H1 (cell line): ENCODE data around the gene NTPCR. TPM values are rescaled to one million over a fixed set of nuclear protein-coding genes. Genes with fewer than 3 reads are reported as not detected.

ENCODE experiments used
- CTCF ChIA-PET: fragments of 300-600 bp; sonication (Branson Sonifier 250); formaldehyde crosslinking; loops from one replicate; lab custom pipeline; 2021; ENCODE audit not compliant: partially characterized antibody; lab: Charles Lee
- POLR2A ChIA-PET: fragments of 300-600 bp; sonication (Branson Sonifier 250); formaldehyde crosslinking; loops from one replicate; lab custom pipeline; 2021; ENCODE audit warnings: inconsistent platforms; ENCODE audit not compliant: partially characterized antibody; lab: Charles Lee
- DNase-seq, 2 experiments: peaks; one replicate each; pipeline versions ENCODE4 v3.0.0 to v3.0.0-alpha.2; 2010 to 2022; ENCODE audit warnings: low spot score in 2 of 2, low read depth in 1 of 2, mixed read lengths in 1 of 2
- FAIRE-seq: peaks from 2 replicates; lab custom pipeline; 2011; peaks lifted over from hg19 to GRCh38; lab: Jason Lieb, UNC
- H2AFZ ChIP-seq: 2 replicates; pipeline ENCODE4 v1.8.1; 2012; ENCODE audit warnings: low read length, inconsistent platforms
- H2AK5ac ChIP-seq: 2 replicates; pipeline ENCODE4 v1.6.1; 2013; ENCODE audit warnings: low read depth, low read length
- H2BK120ac ChIP-seq: replicated peaks from 2 replicates; pipeline ENCODE3; 2013; ENCODE audit warnings: low read depth, low read length, inconsistent platforms
- H2BK12ac ChIP-seq: 2 replicates; pipeline ENCODE4 v1.6.1; 2013; ENCODE audit warnings: low read depth, low read length
- H2BK15ac ChIP-seq: 2 replicates; pipeline ENCODE4 v1.6.1; 2013; ENCODE audit warnings: low read length
- H2BK20ac ChIP-seq: 2 replicates; pipeline ENCODE4 v1.6.1; 2013; ENCODE audit warnings: low read length
- H2BK5ac ChIP-seq: 2 replicates; pipeline ENCODE4 v1.6.1; 2013; ENCODE audit warnings: low read depth, low read length
- H3K14ac ChIP-seq: 2 replicates; pipeline ENCODE4 v1.6.1; 2013; ENCODE audit warnings: inconsistent platforms; ENCODE audit not compliant: insufficient read length
- H3K18ac ChIP-seq: 2 replicates; pipeline ENCODE4 v1.6.1; 2013; ENCODE audit warnings: low read length; ENCODE audit errors: extremely low read depth
- H3K23ac ChIP-seq: 2 replicates; pipeline ENCODE4 v1.6.1; 2013; ENCODE audit warnings: inconsistent platforms; ENCODE audit not compliant: insufficient read length
- H3K23me2 ChIP-seq: 2 replicates; pipeline ENCODE4 v1.6.1; 2013; ENCODE audit warnings: low read depth, low read length
- H3K27ac ChIP-seq: 2 replicates; pipeline ENCODE4 v1.6.1; 2011; ENCODE audit warnings: low read depth, low read length, inconsistent platforms
- H3K27me3 ChIP-seq, 4 experiments: replicated peaks in 1 of 4; 1 replicate in 1 of 4; 2 replicates in 3 of 4; pipeline versions ENCODE4 v1.6.1 to v1.8.1; 2011 to 2013; ENCODE audit warnings: low read length in 3 of 4, mild to moderate bottlenecking in 3 of 4, inconsistent platforms in 2 of 4, mixed read lengths in 2 of 4, moderate library complexity in 1 of 4; ENCODE audit not compliant: control insufficient read depth in 3 of 4, insufficient read depth in 3 of 4; ENCODE audit errors: extremely low read depth in 1 of 4
- H3K36me3 ChIP-seq, 4 experiments: 2 replicates each; pipeline versions ENCODE4 v1.6.1 to v1.8.1; 2011 to 2013; ENCODE audit warnings: mild to moderate bottlenecking in 4 of 4, low read length in 3 of 4, moderate library complexity in 2 of 4, control low read depth in 1 of 4, inconsistent platforms in 1 of 4; ENCODE audit not compliant: insufficient read depth in 4 of 4, control insufficient read depth in 2 of 4
- H3K4ac ChIP-seq: replicated peaks from 2 replicates; pipeline ENCODE3; 2013; ENCODE audit warnings: low read length, low read depth, mixed read lengths, inconsistent platforms; ENCODE audit not compliant: insufficient read length
- H3K4me1 ChIP-seq, 4 experiments: replicated peaks in 1 of 4; 1 replicate in 1 of 4; 2 replicates in 3 of 4; pipeline versions ENCODE4 v1.6.1 to v1.8.1; 2011 to 2013; ENCODE audit warnings: low read length in 3 of 4, inconsistent platforms in 2 of 4, mixed read lengths in 1 of 4; ENCODE audit not compliant: insufficient read depth in 4 of 4, control insufficient read depth in 3 of 4
- H3K4me2 ChIP-seq, 2 experiments: 2 replicates each; pipeline versions ENCODE4 v1.6.1 to v1.8.1; 2011 to 2013; ENCODE audit warnings: low read depth in 2 of 2, low read length in 2 of 2, control low read depth in 1 of 2, inconsistent platforms in 1 of 2, mild to moderate bottlenecking in 1 of 2; ENCODE audit not compliant: insufficient read depth in 1 of 2
- H3K4me3 ChIP-seq, 4 experiments: fragments of 200-600, 300-600 bp in 1 of 4; sonication (generic), shearing (Covaris generic), sonication (Bioruptor Twin) in 1 of 4; 2 replicates each; pipeline versions ENCODE4 v1.5.1 to v1.8.1; 2011 to 2016; ENCODE audit warnings: low read length in 4 of 4, low read depth in 3 of 4, control low read depth in 2 of 4, inconsistent platforms in 2 of 4, mild to moderate bottlenecking in 2 of 4, mixed read lengths in 1 of 4, moderate library complexity in 1 of 4; ENCODE audit not compliant: insufficient read depth in 2 of 4; ENCODE audit errors: extremely low read depth in 1 of 4
- H3K56ac ChIP-seq: replicated peaks from 2 replicates; pipeline ENCODE3; 2013; ENCODE audit warnings: low read depth, mild to moderate bottlenecking, mixed read lengths, low read length, inconsistent platforms; ENCODE audit not compliant: insufficient read length
- H3K79me1 ChIP-seq: 2 replicates; pipeline ENCODE4 v1.6.1; 2013; ENCODE audit warnings: low read depth, low read length, control low read depth
- H3K79me2 ChIP-seq, 2 experiments: 2 replicates each; pipeline versions ENCODE4 v1.6.1 to v1.8.1; 2012 to 2013; ENCODE audit warnings: low read length in 2 of 2, mild to moderate bottlenecking in 2 of 2, inconsistent platforms in 1 of 2; ENCODE audit not compliant: insufficient read depth in 2 of 2, control insufficient read depth in 1 of 2
- H3K9ac ChIP-seq, 4 experiments: replicated peaks in 1 of 4; 1 replicate in 1 of 4; 2 replicates in 3 of 4; pipeline versions ENCODE4 v1.6.1 to v1.8.1; 2011 to 2013; ENCODE audit warnings: low read depth in 3 of 4, low read length in 3 of 4, control low read depth in 2 of 4, mild to moderate bottlenecking in 2 of 4, moderate library complexity in 2 of 4, inconsistent platforms in 1 of 4; ENCODE audit errors: extremely low read depth in 1 of 4
- H3K9me3 ChIP-seq, 2 experiments: 2 replicates each; pipeline versions ENCODE4 v1.6.1 to v1.8.1; 2012 to 2013; ENCODE audit warnings: mild to moderate bottlenecking in 2 of 2, moderate library complexity in 2 of 2, control low read depth in 1 of 2, inconsistent platforms in 1 of 2, low read depth in 1 of 2, low read length in 1 of 2, mixed read lengths in 1 of 2; ENCODE audit not compliant: insufficient read depth in 2 of 2
- H4K20me1 ChIP-seq, 2 experiments: replicated peaks in 1 of 2; 2 replicates each; pipeline versions ENCODE3 to v1.8.1; 2011 to 2013; ENCODE audit warnings: inconsistent platforms in 2 of 2, low read length in 2 of 2, mild to moderate bottlenecking in 1 of 2; ENCODE audit not compliant: insufficient read depth in 2 of 2, control insufficient read depth in 1 of 2
- H4K5ac ChIP-seq: 2 replicates; pipeline ENCODE4 v1.6.1; 2013; ENCODE audit warnings: low read length, low read depth, mixed read lengths, inconsistent platforms; ENCODE audit not compliant: insufficient read length
- H4K8ac ChIP-seq: 2 replicates; pipeline ENCODE4 v1.8.0; 2013; ENCODE audit warnings: mild to moderate bottlenecking, moderate library complexity, low read length, inconsistent platforms; ENCODE audit not compliant: insufficient read depth; ENCODE audit errors: extremely low read depth
- H4K91ac ChIP-seq: replicated peaks from 2 replicates; pipeline ENCODE3; 2013; ENCODE audit warnings: low read length, mixed read lengths, inconsistent platforms; ENCODE audit not compliant: insufficient read length
- ATF2 ChIP-seq: IDR thresholded peaks from 2 replicates; pipeline ENCODE4 v1.6.1; 2012; ENCODE audit warnings: low read length, inconsistent platforms
- BCL11A ChIP-seq, 2 experiments: IDR thresholded peaks; one replicate each; pipeline ENCODE4 v1.6.1; 2011; ENCODE audit warnings: low read depth in 2 of 2, low read length in 2 of 2, mild to moderate bottlenecking in 2 of 2
- EP300 ChIP-seq, 2 experiments: IDR thresholded peaks; 1 replicate in 1 of 2; 2 replicates in 1 of 2; pipeline ENCODE4 v1.6.1; 2011 to 2012; ENCODE audit warnings: low read depth in 2 of 2, low read length in 2 of 2, mild to moderate bottlenecking in 2 of 2, borderline replicate concordance in 1 of 2, inconsistent platforms in 1 of 2, moderate library complexity in 1 of 2
- FOSL1 ChIP-seq: IDR thresholded peaks from 2 replicates; pipeline ENCODE4 v1.6.1; 2011; ENCODE audit warnings: mild to moderate bottlenecking, low read depth, low read length, moderate library complexity; ENCODE audit not compliant: insufficient read depth
- GTF2F1 ChIP-seq: IDR thresholded peaks from 2 replicates; pipeline ENCODE4 v1.6.1; 2012; ENCODE audit warnings: low read depth, low read length, improper control_type of control experiment, borderline replicate concordance
- HDAC2 ChIP-seq, 2 experiments: fragments of 300-600 bp in 1 of 2; sonication (generic) in 1 of 2; IDR thresholded peaks; 2 replicates each; pipeline ENCODE4 v1.6.1; 2011 to 2012; ENCODE audit warnings: low read depth in 2 of 2, low read length in 2 of 2, mild to moderate bottlenecking in 2 of 2, moderate library complexity in 2 of 2, borderline replicate concordance in 1 of 2, inconsistent platforms in 1 of 2
- JUN ChIP-seq: IDR thresholded peaks from 2 replicates; pipeline ENCODE4 v1.6.1; 2011; ENCODE audit warnings: low read depth, mild to moderate bottlenecking, improper control_type of control experiment, low read length
- KDM4A ChIP-seq: IDR thresholded peaks from one replicate; pipeline ENCODE4 v1.7.1; 2012; ENCODE audit warnings: low read depth, mild to moderate bottlenecking, moderate library complexity, low read length, inconsistent platforms; ENCODE audit not compliant: severe bottlenecking
- RXRA ChIP-seq: IDR thresholded peaks from 2 replicates; pipeline ENCODE4 v1.6.1; 2011; ENCODE audit warnings: low read depth, mild to moderate bottlenecking, low read length, moderate library complexity; ENCODE audit not compliant: insufficient read depth
- SIX5 ChIP-seq: IDR thresholded peaks from 2 replicates; pipeline ENCODE4 v1.6.1; 2011; ENCODE audit warnings: mild to moderate bottlenecking, low read depth, low read length
- TBP ChIP-seq: IDR thresholded peaks from 2 replicates; pipeline ENCODE4 v1.6.1; 2011; ENCODE audit warnings: low read depth, low read length, improper control_type of control experiment
- WGBS, 2 experiments: shearing (Covaris generic) in 1 of 2; methylation state at CpG; one replicate each; pipeline versions ENCODE4 v1.1.6 to v1.1.7; 2013 to 2015; ENCODE audit warnings: low lambda C conversion rate in 2 of 2, mixed read lengths in 2 of 2, inconsistent platforms in 1 of 2, low coverage in 1 of 2, missing lambda C conversion rate in 1 of 2; ENCODE audit not compliant: insufficient replicate concordance in 2 of 2, insufficient coverage in 1 of 2, insufficient read length in 1 of 2; ENCODE audit errors: extremely low coverage in 1 of 2, missing lambda C conversion rate in 1 of 2; 5-methylcytosine and 5-hydroxymethylcytosine counted together
- polyA plus RNA-seq, 7 experiments: library from polyadenylated mRNA; depleted of rRNA in 3 of 7; stranded (reverse) in 5 of 7; unstranded in 2 of 7; fragments of >200 nt in 5 of 7; fragments of 200-250 nt in 2 of 7; gene quantifications; 1 replicate in 5 of 7; 2 replicates in 1 of 7; 4 replicates in 1 of 7; pipeline versions ENCODE4 v1.2.1 to v1.2.3, GENCODE V29; 2011 to 2013; ENCODE audit warnings: missing spikeins in 2 of 7, mixed read lengths in 2 of 7
- total RNA-seq: library from RNA; stranded (reverse); fragmentation: NEBNext Ultra II Directional; extraction: Animal tissue kit (Norgen Biotek cat#: 25700); gene quantifications from 2 replicates; pipeline ENCODE4 v1.2.1, GENCODE V29; 2021

The NTPCR gene
- total and polyA plus RNA-seq, 2 of the 8 experiments (the other 6 are each of a cell fraction or from before 2014, with no cell fraction given) = 22.6 to 73.1 TPM

- Histone ChIP-seq H3K9ac (no peak overlapping the region), H4K8ac (no peak overlapping the region), H3K14ac (no peak overlapping the region), H2AFZ (no peak overlapping the region), H3K9me3 (no peaks in the 10 kb centered on the region), H3K56ac (no peak overlapping the region), H2BK12ac (no peak overlapping the region), H3K4me3 (no peak overlapping the region), H2BK15ac (no peak overlapping the region), H3K36me3 (no peaks in the 10 kb centered on the region), H3K79me2 (no peaks in the 10 kb centered on the region), H2AK5ac (no peak overlapping the region), H3K4ac (no peak overlapping the region), H4K5ac (no peak overlapping the region), H3K18ac (no peak overlapping the region), H3K27me3 (no peaks in the 10 kb centered on the region; a peak in 1 of 7 replicates), H4K91ac (no peak overlapping the region), H3K23me2 (no peaks in the 10 kb centered on the region), H3K79me1 (no peaks in the 10 kb centered on the region), H4K20me1 (no peaks in the 10 kb centered on the region), H3K27ac (no peak overlapping the region), H2BK120ac (no peak overlapping the region), H2BK20ac (no peak overlapping the region), H3K23ac (no peak overlapping the region), H2BK5ac (no peak overlapping the region), H3K4me1 (no peaks in the 10 kb centered on the region), H3K4me2 (no peak overlapping the region)
- 87% methylated on average over 4 of the region's 4 CpGs; no CpG with 5 or more reads in 1 of the 2 experiments for WGBS, 2 experiments
- FAIRE-seq (no peak), DNase-seq (no peak)
- POLR2A ChIA-PET = no interaction called here
- CTCF ChIA-PET = interaction anchor here (2.1 kb wide), 1 partner anchor 25 kb away, joined by 8 read pairs; no protein-coding TSS in a partner anchor
- no peak for TF ChIP-seq GTF2F1
- no peak for TF ChIP-seq TBP
- no peak for TF ChIP-seq SIX5
- TF ChIP-seq FOSL1 = no peak
- no peak for TF ChIP-seq ATF2
- TF ChIP-seq JUN = no peak
- no peak for TF ChIP-seq KDM4A
- TF ChIP-seq HDAC2 (IDR thresholded peaks at IDR 0.05; ENCODE audit: borderline replicate concordance in 1 of 2, low read depth in 2 of 2, low read length in 2 of 2) = no peak
- TF ChIP-seq EP300 (IDR thresholded peaks at IDR 0.05; ENCODE audit: borderline replicate concordance in 1 of 2, low read depth in 2 of 2, low read length in 2 of 2) = no peak
- TF ChIP-seq BCL11A (IDR thresholded peaks at IDR 0.05; ENCODE audit: low read depth in 2 of 2, low read length in 2 of 2) = no peak
- TF ChIP-seq RXRA = no peak
These were observed 22.4 kb upstream of the NTPCR start for GRCh38 chr1:232927830-232928505.
